ENCODE results near the gene SYT5. TPM values are rescaled to one million over a fixed set of nuclear protein-coding genes. Genes with fewer than 3 reads are reported as not detected.

Gene SYT5
- total and polyA plus RNA-seq, 9 of the 15 experiments (the other 6 are each of a cell fraction or from before 2014, with no cell fraction given) = 1.3 to 20.9 (median 8.8) TPM

DNA sequence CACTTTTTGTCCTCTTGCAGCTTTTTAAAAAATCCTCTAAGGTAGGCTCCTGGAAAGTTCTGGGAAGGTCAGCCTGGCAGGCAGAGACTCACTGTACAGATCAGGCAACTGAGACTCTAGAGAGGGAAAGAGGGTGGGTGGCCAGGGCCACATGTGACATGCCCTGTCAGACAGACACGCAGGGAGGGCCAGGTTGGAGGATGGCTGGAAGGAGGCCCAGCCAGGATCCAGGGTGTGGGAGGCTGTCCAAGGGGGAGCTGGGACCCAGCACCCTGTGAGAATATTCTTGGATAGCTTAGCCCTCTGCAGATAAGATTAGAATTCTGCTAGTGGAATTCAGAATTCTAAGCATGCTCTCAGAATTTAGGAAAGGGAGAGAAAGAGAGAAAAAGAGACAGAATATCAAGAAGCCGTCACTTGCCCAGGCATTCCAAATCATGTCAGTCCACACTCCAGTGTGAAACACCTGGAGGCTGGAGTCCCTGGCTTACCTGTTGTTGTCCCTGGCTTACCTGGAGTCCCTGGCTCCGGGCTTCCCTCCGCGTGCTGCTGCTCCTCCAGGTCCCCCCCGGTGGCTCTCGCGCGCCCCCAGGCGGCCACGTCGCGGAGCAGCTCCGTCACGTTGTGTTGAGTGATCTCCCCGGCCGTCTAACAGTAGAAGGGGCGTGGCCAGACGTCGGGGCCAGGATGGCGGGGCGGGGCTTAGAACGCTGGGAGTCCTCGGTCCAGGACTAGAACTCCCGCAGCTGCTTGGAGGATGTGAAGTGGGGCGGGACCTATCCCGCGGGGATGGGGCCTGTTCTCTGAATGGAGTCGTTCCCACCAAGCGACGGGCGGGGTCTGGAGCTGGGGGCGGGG is 19.7 kb downstream of the SYT5 start (continued):
- TF ChIP-seq, protein P1, sequence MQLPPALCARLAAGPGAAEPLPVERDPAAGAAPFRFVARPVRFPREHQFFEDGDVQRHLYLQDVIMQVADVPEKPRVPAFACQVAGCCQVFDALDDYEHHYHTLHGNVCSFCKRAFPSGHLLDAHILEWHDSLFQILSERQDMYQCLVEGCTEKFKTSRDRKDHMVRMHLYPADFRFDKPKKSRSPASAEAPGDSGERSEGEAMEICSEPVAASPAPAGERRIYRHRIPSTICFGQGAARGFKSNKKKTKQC (CRISPR knock-in tag; IDR thresholded peaks at IDR 0.05) = no peak
- TF ChIP-seq ELF1 (tag; IDR thresholded peaks at IDR 0.05) = no peak
- TF ChIP-seq FUS (optimal IDR thresholded peaks at IDR 0.05; ENCODE audit: low read depth, low read length) = no peak
- no peak for TF ChIP-seq ZNF431 (CRISPR knock-in tag; IDR thresholded peaks at IDR 0.05)
- TF ChIP-seq, protein P2, sequence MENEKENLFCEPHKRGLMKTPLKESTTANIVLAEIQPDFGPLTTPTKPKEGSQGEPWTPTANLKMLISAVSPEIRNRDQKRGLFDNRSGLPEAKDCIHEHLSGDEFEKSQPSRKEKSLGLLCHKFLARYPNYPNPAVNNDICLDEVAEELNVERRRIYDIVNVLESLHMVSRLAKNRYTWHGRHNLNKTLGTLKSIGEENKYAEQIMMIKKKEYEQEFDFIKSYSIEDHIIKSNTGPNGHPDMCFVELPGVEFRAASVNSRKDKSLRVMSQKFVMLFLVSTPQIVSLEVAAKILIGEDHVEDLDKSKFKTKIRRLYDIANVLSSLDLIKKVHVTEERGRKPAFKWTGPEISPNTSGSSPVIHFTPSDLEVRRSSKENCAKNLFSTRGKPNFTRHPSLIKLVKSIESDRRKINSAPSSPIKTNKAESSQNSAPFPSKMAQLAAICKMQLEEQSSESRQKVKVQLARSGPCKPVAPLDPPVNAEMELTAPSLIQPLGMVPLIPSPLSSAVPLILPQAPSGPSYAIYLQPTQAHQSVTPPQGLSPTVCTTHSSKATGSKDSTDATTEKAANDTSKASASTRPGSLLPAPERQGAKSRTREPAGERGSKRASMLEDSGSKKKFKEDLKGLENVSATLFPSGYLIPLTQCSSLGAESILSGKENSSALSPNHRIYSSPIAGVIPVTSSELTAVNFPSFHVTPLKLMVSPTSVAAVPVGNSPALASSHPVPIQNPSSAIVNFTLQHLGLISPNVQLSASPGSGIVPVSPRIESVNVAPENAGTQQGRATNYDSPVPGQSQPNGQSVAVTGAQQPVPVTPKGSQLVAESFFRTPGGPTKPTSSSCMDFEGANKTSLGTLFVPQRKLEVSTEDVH (IDR thresholded peaks at IDR 0.05; ENCODE audit: low read depth, partially characterized antibody) = no peak
- TF ChIP-seq, protein P3, sequence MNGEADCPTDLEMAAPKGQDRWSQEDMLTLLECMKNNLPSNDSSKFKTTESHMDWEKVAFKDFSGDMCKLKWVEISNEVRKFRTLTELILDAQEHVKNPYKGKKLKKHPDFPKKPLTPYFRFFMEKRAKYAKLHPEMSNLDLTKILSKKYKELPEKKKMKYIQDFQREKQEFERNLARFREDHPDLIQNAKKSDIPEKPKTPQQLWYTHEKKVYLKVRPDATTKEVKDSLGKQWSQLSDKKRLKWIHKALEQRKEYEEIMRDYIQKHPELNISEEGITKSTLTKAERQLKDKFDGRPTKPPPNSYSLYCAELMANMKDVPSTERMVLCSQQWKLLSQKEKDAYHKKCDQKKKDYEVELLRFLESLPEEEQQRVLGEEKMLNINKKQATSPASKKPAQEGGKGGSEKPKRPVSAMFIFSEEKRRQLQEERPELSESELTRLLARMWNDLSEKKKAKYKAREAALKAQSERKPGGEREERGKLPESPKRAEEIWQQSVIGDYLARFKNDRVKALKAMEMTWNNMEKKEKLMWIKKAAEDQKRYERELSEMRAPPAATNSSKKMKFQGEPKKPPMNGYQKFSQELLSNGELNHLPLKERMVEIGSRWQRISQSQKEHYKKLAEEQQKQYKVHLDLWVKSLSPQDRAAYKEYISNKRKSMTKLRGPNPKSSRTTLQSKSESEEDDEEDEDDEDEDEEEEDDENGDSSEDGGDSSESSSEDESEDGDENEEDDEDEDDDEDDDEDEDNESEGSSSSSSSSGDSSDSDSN (IDR thresholded peaks at IDR 0.05; ENCODE audit: borderline replicate concordance in 1 of 2, low read depth in 2 of 2, low read length in 2 of 2) = peak in 1 of 2 experiments; percentile 60; a peak in 1 of 4 replicates
- peak; percentile 84 for TF ChIP-seq GABPB1 (CRISPR knock-in tag; IDR thresholded peaks at IDR 0.05)
- TF ChIP-seq WHSC1 (IDR thresholded peaks at IDR 0.05; ENCODE audit: low read length) = no peak
- TF ChIP-seq TRIM24 (IDR thresholded peaks at IDR 0.05) = peak in 1 of 2 experiments; percentile 67; a peak in 1 of 4 replicates
- TF ChIP-seq ZNF184 (CRISPR knock-in tag; IDR thresholded peaks at IDR 0.05) = no peak
- no peak for TF ChIP-seq ZKSCAN3 (CRISPR knock-in tag; IDR thresholded peaks at IDR 0.05)
- no peak for TF ChIP-seq BCL6 (CRISPR knock-in tag; IDR thresholded peaks at IDR 0.05)
- no peak for TF ChIP-seq KLF10 (CRISPR knock-in tag; IDR thresholded peaks at IDR 0.05)
- no peak for TF ChIP-seq ZNF274 (IDR thresholded peaks at IDR 0.05; ENCODE audit: borderline replicate concordance, low read depth, low read length)
- TF ChIP-seq CHD4 (IDR thresholded peaks at IDR 0.05; ENCODE audit: insufficient read depth, insufficient replicate concordance, low read depth, low read length, poor library complexity, severe bottlenecking) = no peak
- TF ChIP-seq, protein P4, sequence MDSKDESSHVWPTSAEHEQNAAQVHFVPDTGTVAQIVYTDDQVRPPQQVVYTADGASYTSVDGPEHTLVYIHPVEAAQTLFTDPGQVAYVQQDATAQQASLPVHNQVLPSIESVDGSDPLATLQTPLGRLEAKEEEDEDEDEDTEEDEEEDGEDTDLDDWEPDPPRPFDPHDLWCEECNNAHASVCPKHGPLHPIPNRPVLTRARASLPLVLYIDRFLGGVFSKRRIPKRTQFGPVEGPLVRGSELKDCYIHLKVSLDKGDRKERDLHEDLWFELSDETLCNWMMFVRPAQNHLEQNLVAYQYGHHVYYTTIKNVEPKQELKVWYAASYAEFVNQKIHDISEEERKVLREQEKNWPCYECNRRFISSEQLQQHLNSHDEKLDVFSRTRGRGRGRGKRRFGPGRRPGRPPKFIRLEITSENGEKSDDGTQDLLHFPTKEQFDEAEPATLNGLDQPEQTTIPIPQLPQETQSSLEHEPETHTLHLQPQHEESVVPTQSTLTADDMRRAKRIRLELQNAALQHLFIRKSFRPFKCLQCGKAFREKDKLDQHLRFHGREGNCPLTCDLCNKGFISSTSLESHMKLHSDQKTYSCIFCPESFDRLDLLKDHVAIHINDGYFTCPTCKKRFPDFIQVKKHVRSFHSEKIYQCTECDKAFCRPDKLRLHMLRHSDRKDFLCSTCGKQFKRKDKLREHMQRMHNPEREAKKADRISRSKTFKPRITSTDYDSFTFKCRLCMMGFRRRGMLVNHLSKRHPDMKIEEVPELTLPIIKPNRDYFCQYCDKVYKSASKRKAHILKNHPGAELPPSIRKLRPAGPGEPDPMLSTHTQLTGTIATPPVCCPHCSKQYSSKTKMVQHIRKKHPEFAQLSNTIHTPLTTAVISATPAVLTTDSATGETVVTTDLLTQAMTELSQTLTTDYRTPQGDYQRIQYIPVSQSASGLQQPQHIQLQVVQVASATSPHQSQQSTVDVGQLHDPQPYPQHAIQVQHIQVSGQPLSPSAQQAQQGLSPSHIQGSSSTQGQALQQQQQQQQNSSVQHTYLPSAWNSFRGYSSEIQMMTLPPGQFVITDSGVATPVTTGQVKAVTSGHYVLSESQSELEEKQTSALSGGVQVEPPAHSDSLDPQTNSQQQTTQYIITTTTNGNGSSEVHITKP (IDR thresholded peaks at IDR 0.05; ENCODE audit: partially characterized antibody) = peak; percentile 35
- TF ChIP-seq, protein P5, sequence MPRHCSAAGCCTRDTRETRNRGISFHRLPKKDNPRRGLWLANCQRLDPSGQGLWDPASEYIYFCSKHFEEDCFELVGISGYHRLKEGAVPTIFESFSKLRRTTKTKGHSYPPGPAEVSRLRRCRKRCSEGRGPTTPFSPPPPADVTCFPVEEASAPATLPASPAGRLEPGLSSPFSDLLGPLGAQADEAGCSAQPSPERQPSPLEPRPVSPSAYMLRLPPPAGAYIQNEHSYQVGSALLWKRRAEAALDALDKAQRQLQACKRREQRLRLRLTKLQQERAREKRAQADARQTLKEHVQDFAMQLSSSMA (CRISPR knock-in tag; IDR thresholded peaks at IDR 0.05) = no peak
